Measurements from ENCODE around the gene CYTH2.
"Not testable (repeated sequence)": the region's sequence is repeated elsewhere in the genome, so short reads cannot be mapped to it uniquely, and the experiment has no call there.

DNA sequence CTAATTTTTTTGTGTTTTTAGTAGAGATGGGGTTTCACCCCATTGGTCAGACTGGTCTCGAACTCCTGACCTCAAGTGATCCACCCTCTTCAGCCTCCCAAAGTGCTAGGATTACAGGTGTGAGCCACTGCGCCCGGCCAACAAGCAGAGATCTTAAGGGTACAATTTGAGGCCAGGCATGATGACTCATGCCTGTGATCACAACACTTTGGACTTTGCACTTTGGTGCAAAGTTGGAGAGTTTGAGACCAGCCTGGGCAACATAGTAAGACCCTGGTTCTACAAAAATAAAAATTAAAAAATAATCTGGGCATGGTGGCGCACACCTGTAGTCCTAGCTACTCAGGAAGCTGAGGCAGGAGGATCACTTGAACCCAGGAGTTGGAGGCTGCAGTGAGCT, 50.3 kb downstream of the CYTH2 start:
- TF ChIP-seq, protein P1, sequence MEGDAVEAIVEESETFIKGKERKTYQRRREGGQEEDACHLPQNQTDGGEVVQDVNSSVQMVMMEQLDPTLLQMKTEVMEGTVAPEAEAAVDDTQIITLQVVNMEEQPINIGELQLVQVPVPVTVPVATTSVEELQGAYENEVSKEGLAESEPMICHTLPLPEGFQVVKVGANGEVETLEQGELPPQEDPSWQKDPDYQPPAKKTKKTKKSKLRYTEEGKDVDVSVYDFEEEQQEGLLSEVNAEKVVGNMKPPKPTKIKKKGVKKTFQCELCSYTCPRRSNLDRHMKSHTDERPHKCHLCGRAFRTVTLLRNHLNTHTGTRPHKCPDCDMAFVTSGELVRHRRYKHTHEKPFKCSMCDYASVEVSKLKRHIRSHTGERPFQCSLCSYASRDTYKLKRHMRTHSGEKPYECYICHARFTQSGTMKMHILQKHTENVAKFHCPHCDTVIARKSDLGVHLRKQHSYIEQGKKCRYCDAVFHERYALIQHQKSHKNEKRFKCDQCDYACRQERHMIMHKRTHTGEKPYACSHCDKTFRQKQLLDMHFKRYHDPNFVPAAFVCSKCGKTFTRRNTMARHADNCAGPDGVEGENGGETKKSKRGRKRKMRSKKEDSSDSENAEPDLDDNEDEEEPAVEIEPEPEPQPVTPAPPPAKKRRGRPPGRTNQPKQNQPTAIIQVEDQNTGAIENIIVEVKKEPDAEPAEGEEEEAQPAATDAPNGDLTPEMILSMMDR (IDR thresholded peaks at IDR 0.05; ENCODE audit: insufficient read depth, low read depth, low read length): not testable (repeated sequence)
- TF ChIP-seq EZH2 (IDR thresholded peaks at IDR 0.05; ENCODE audit: insufficient read depth, low read length): not testable (repeated sequence)

All from astrocyte (in vitro differentiated cells and primary cell).